SK-N-MC (cell line): Measurements from ENCODE around the gene KCNJ6.

Experiments used
- EZH2 ChIP-seq: fragments of 200-600 bp; sonication (generic); IDR thresholded peaks from one replicate; pipeline ENCODE4 v1.6.1; 2017; ENCODE audit warnings: antibody characterized with exemption
- POLR2AphosphoS5 ChIP-seq: IDR thresholded peaks from 2 replicates; pipeline ENCODE4 v1.6.1; 2012; ENCODE audit warnings: mild to moderate bottlenecking, low read depth, low read length, borderline replicate concordance

GRCh38 chr21:37800456-37801061 lies 115.7 kb downstream of the KCNJ6 start:
- TF ChIP-seq POLR2AphosphoS5 = no peak
- TF ChIP-seq EZH2 = no peak
